Measurements from ENCODE around the gene WSCD2. TPM values are rescaled to one million over a fixed set of nuclear protein-coding genes. Genes with fewer than 3 reads are reported as not detected.

Gene WSCD2
- total and polyA plus RNA-seq, 5 donors from 2014 or later, result 0.23 to 2.3 (median 1.6) TPM

GRCh38 chr12:108271951-108272872 lies 143.1 kb downstream of the WSCD2 start:
- no peaks in the 10 kb centered on the region for H3K9me3 ChIP-seq (ENCODE audit: control insufficient read depth in 2 of 2, low read length in 2 of 2)
- no peak for DNase-seq
- Mint-ChIP-seq H3K36me3 (no peaks in the 10 kb centered on the region), H3K4me3 (no peak overlapping the region), H3K27me3 (peaks cover 13% of the 10 kb centered on the region), H3K4me1 (no peaks in the 10 kb centered on the region), H3K27ac (no peak overlapping the region), H3K9me3 (peaks cover 0 to 5% (median 2%) of the 10 kb centered on the region in 7 donors)
- no peak overlapping the region for H3K27ac ChIP-seq (ENCODE audit: insufficient read depth, low read length, poor library complexity, severe bottlenecking)
- H3K27me3 ChIP-seq (ENCODE audit: control insufficient read depth, insufficient read depth, low read length), result peaks cover 6% of the 10 kb centered on the region
- H3K4me1 ChIP-seq (ENCODE audit: control insufficient read depth, insufficient read depth, low read length, poor library complexity, severe bottlenecking), result no peaks in the 10 kb centered on the region
- H3K36me3 ChIP-seq (ENCODE audit: control insufficient read depth, insufficient read depth, low read length), result no peaks in the 10 kb centered on the region
- no peak overlapping the region for H3K4me3 ChIP-seq (ENCODE audit: low read depth, low read length)
- ATAC-seq (ENCODE audit: low read depth in 2 of 2), result no peak

GRCh38 chr12:108273217-108273616 lies 144.1 kb downstream of the WSCD2 start:
- H3K4me1 Mint-ChIP-seq, result peaks cover 0 to 7% (median 2%) of the 10 kb centered on the region in 4 donors
- Histone ChIP-seq H3K4me3 (ENCODE audit: low read depth, low read length) (no peak overlapping the region), H3K4me1 (ENCODE audit: control insufficient read depth, insufficient read depth, low read length, poor library complexity, severe bottlenecking) (no peaks in the 10 kb centered on the region), H3K27ac (ENCODE audit: insufficient read depth, low read length, poor library complexity, severe bottlenecking) (no peak overlapping the region), H3K9me3 (ENCODE audit: control insufficient read depth in 2 of 2, low read length in 2 of 2) (no peaks in the 10 kb centered on the region), H3K27me3 (ENCODE audit: control insufficient read depth, insufficient read depth, low read length) (peaks cover 6% of the 10 kb centered on the region), H3K36me3 (ENCODE audit: control insufficient read depth, insufficient read depth, low read length) (no peaks in the 10 kb centered on the region)
- DNase-seq (no peak), ATAC-seq (ENCODE audit: low read depth in 2 of 2) (no peak)
- no peak overlapping the region for H3K27ac Mint-ChIP-seq
- H3K9me3 Mint-ChIP-seq, result peaks cover 0 to 5% (median 2%) of the 10 kb centered on the region in 7 donors
- no peak overlapping the region for H3K4me3 Mint-ChIP-seq
- peaks cover 9% of the 10 kb centered on the region for H3K27me3 Mint-ChIP-seq
- no peaks in the 10 kb centered on the region for H3K36me3 Mint-ChIP-seq

GRCh38 chr12:108277613-108278012 lies 148.5 kb downstream of the WSCD2 start:
- ATAC-seq (ENCODE audit: low read depth in 2 of 2) (no peak), DNase-seq (no peak)
- no peak overlapping the region for H3K4me3 Mint-ChIP-seq
- no peak overlapping the region for H3K27ac ChIP-seq (ENCODE audit: insufficient read depth, low read length, poor library complexity, severe bottlenecking)
- H3K9me3 ChIP-seq (ENCODE audit: control insufficient read depth in 2 of 2, low read length in 2 of 2), result no peaks in the 10 kb centered on the region
- H3K36me3 ChIP-seq (ENCODE audit: control insufficient read depth, insufficient read depth, low read length), result no peaks in the 10 kb centered on the region
- H3K4me1 ChIP-seq (ENCODE audit: control insufficient read depth, insufficient read depth, low read length, poor library complexity, severe bottlenecking), result peaks cover 9% of the 10 kb centered on the region
- peaks cover 2% of the 10 kb centered on the region for H3K27me3 ChIP-seq (ENCODE audit: control insufficient read depth, insufficient read depth, low read length)
- no peak overlapping the region for H3K27ac Mint-ChIP-seq
- H3K4me1 Mint-ChIP-seq, result peaks cover 0 to 30% (median 9%) of the 10 kb centered on the region in 4 donors
- no peaks in the 10 kb centered on the region for H3K36me3 Mint-ChIP-seq
- peaks cover 0 to 4% (median 2%) of the 10 kb centered on the region in 7 donors for H3K9me3 Mint-ChIP-seq
- no peak overlapping the region for H3K4me3 ChIP-seq (ENCODE audit: low read depth, low read length)
- peaks cover 8% of the 10 kb centered on the region for H3K27me3 Mint-ChIP-seq

- Histone ChIP-seq H3K4me3 (ENCODE audit: low read depth, low read length) (peak overlapping the region; percentile 31), H3K27me3 (ENCODE audit: control insufficient read depth, insufficient read depth, low read length) (no peaks in the 10 kb centered on the region), H3K36me3 (ENCODE audit: control insufficient read depth, insufficient read depth, low read length) (no peaks in the 10 kb centered on the region), H3K4me1 (ENCODE audit: control insufficient read depth, insufficient read depth, low read length, poor library complexity, severe bottlenecking) (peaks cover 15% of the 10 kb centered on the region), H3K9me3 (ENCODE audit: control insufficient read depth in 2 of 2, low read length in 2 of 2) (no peaks in the 10 kb centered on the region), H3K27ac (ENCODE audit: insufficient read depth, low read length, poor library complexity, severe bottlenecking) (no peak overlapping the region)
- Mint-ChIP-seq H3K9me3 (peaks cover 0 to 5% (median 0%) of the 10 kb centered on the region in 7 donors), H3K36me3 (no peaks in the 10 kb centered on the region), H3K27ac (peak overlapping the region in 2 of 3 donors; percentile 30 to 42), H3K27me3 (peaks cover 8% of the 10 kb centered on the region), H3K4me1 (peaks cover 8 to 50% (median 25%) of the 10 kb centered on the region in 4 donors), H3K4me3 (peak overlapping the region in 1 of 4 donors; percentile 42)
- DNase-seq (no peak), ATAC-seq (ENCODE audit: low read depth in 2 of 2) (no peak)
Observed at GRCh38 chr12:108282160-108282559, 153.1 kb downstream of the WSCD2 start.

GRCh38 chr12:108282676-108283075 lies 153.6 kb downstream of the WSCD2 start:
- Histone ChIP-seq H3K27ac (ENCODE audit: insufficient read depth, low read length, poor library complexity, severe bottlenecking) (no peak overlapping the region), H3K27me3 (ENCODE audit: control insufficient read depth, insufficient read depth, low read length) (no peaks in the 10 kb centered on the region), H3K4me1 (ENCODE audit: control insufficient read depth, insufficient read depth, low read length, poor library complexity, severe bottlenecking) (peaks cover 15% of the 10 kb centered on the region), H3K4me3 (ENCODE audit: low read depth, low read length) (peak overlapping the region; percentile 31), H3K36me3 (ENCODE audit: control insufficient read depth, insufficient read depth, low read length) (no peaks in the 10 kb centered on the region), H3K9me3 (ENCODE audit: control insufficient read depth in 2 of 2, low read length in 2 of 2) (no peaks in the 10 kb centered on the region)
- ATAC-seq (ENCODE audit: low read depth in 2 of 2) (no peak), DNase-seq (peak in 1 of 3 donors; percentile 28)
- peaks cover 0 to 3% (median 0%) of the 10 kb centered on the region in 7 donors for H3K9me3 Mint-ChIP-seq
- H3K27ac Mint-ChIP-seq, result peak overlapping the region in 2 of 3 donors; percentile 30 to 42
- H3K36me3 Mint-ChIP-seq, result no peaks in the 10 kb centered on the region
- H3K4me1 Mint-ChIP-seq, result peaks cover 8 to 48% (median 25%) of the 10 kb centered on the region in 4 donors
- peaks cover 8% of the 10 kb centered on the region for H3K27me3 Mint-ChIP-seq
- H3K4me3 Mint-ChIP-seq, result peak overlapping the region in 3 of 4 donors; percentile 15 to 42 (median 28)

GRCh38 chr12:108284163-108284562 lies 155.1 kb downstream of the WSCD2 start:
- Histone ChIP-seq H3K4me3 (ENCODE audit: low read depth, low read length) (no peak overlapping the region), H3K27ac (ENCODE audit: insufficient read depth, low read length, poor library complexity, severe bottlenecking) (no peak overlapping the region), H3K4me1 (ENCODE audit: control insufficient read depth, insufficient read depth, low read length, poor library complexity, severe bottlenecking) (peaks cover 15% of the 10 kb centered on the region), H3K27me3 (ENCODE audit: control insufficient read depth, insufficient read depth, low read length) (no peaks in the 10 kb centered on the region), H3K9me3 (ENCODE audit: control insufficient read depth in 2 of 2, low read length in 2 of 2) (no peaks in the 10 kb centered on the region), H3K36me3 (ENCODE audit: control insufficient read depth, insufficient read depth, low read length) (no peaks in the 10 kb centered on the region)
- no peaks in the 10 kb centered on the region for H3K36me3 Mint-ChIP-seq
- ATAC-seq (ENCODE audit: low read depth in 2 of 2) (no peak), DNase-seq (no peak)
- H3K9me3 Mint-ChIP-seq, result peaks cover 0 to 5% (median 0%) of the 10 kb centered on the region in 7 donors
- peak overlapping the region in 1 of 4 donors; percentile 66 for H3K4me3 Mint-ChIP-seq
- H3K4me1 Mint-ChIP-seq, result peaks cover 8 to 40% (median 24%) of the 10 kb centered on the region in 4 donors
- H3K27ac Mint-ChIP-seq, result no peak overlapping the region
- peaks cover 8% of the 10 kb centered on the region for H3K27me3 Mint-ChIP-seq

GRCh38 chr12:108285016-108285415 lies 155.9 kb downstream of the WSCD2 start:
- H3K27ac Mint-ChIP-seq, result no peak overlapping the region
- ATAC-seq (ENCODE audit: low read depth in 2 of 2), result no peak

More at GRCh38 chr12:108285016-108285415, 155.9 kb downstream of the WSCD2 start:
- Histone ChIP-seq H3K9me3 (ENCODE audit: control insufficient read depth in 2 of 2, low read length in 2 of 2) (no peaks in the 10 kb centered on the region), H3K27me3 (ENCODE audit: control insufficient read depth, insufficient read depth, low read length) (no peaks in the 10 kb centered on the region), H3K4me3 (ENCODE audit: low read depth, low read length) (no peak overlapping the region), H3K36me3 (ENCODE audit: control insufficient read depth, insufficient read depth, low read length) (no peaks in the 10 kb centered on the region), H3K4me1 (ENCODE audit: control insufficient read depth, insufficient read depth, low read length, poor library complexity, severe bottlenecking) (peaks cover 15% of the 10 kb centered on the region), H3K27ac (ENCODE audit: insufficient read depth, low read length, poor library complexity, severe bottlenecking) (no peak overlapping the region)
- peaks cover 0 to 5% (median 0%) of the 10 kb centered on the region in 7 donors for H3K9me3 Mint-ChIP-seq
- peaks cover 8 to 39% (median 20%) of the 10 kb centered on the region in 4 donors for H3K4me1 Mint-ChIP-seq
- no peak for DNase-seq
- no peaks in the 10 kb centered on the region for H3K27me3 Mint-ChIP-seq
- no peak overlapping the region for H3K4me3 Mint-ChIP-seq
- no peaks in the 10 kb centered on the region for H3K36me3 Mint-ChIP-seq
